GM18505 (cell line): ENCODE results near the gene DPYD.
A peak's percentile ranks its signal among the peaks of the same experiment; 100 is the strongest.

Experiments used
- ATAC-seq: cut with Tn5 transposase; IDR thresholded peaks from one replicate; pipeline ENCODE4 v1.9.1; 2021; ENCODE audit not compliant: unreplicated experiment
- POLR2A ChIP-seq: IDR thresholded peaks from 4 replicates; pipeline ENCODE4 v1.6.1; 2011; ENCODE audit warnings: borderline replicate concordance; ENCODE audit not compliant: insufficient read depth, insufficient read length; ENCODE audit errors: extremely low read depth

Gene DPYD

GRCh38 chr1:97844552-97845089, 76.2 kb downstream of the DPYD start:
- TF ChIP-seq POLR2A, result no peak
- ATAC-seq, result no peak

- ATAC-seq, result no peak
- TF ChIP-seq POLR2A, result no peak
Observed at GRCh38 chr1:97841338-97841737, 79.5 kb downstream of the DPYD start.

- no peak for ATAC-seq
- TF ChIP-seq POLR2A, result no peak
Observed at GRCh38 chr1:97837161-97837560, 83.7 kb downstream of the DPYD start.

- ATAC-seq, result no peak
- no peak for TF ChIP-seq POLR2A
Observed at GRCh38 chr1:97834899-97835298, 85.9 kb downstream of the DPYD start.

GRCh38 chr1:97833881-97834280, 87.0 kb downstream of the DPYD start:
- no peak for ATAC-seq
- no peak for TF ChIP-seq POLR2A

GRCh38 chr1:97832481-97832880, 88.4 kb downstream of the DPYD start:
- no peak for TF ChIP-seq POLR2A
- ATAC-seq, result no peak

GRCh38 chr1:97827887-97828286, 92.9 kb downstream of the DPYD start:
- ATAC-seq, result peak; percentile 71
- TF ChIP-seq POLR2A, result no peak

GRCh38 chr1:97826820-97827219, 94.0 kb downstream of the DPYD start:
- no peak for ATAC-seq
- no peak for TF ChIP-seq POLR2A

GRCh38 chr1:97824624-97825023, 96.2 kb downstream of the DPYD start:
- no peak for TF ChIP-seq POLR2A
- no peak for ATAC-seq

- no peak for ATAC-seq
Observed at GRCh38 chr1:97824200-97824599, 96.6 kb downstream of the DPYD start.

GRCh38 chr1:97820470-97821188, 100.2 kb downstream of the DPYD start:
- ATAC-seq, result no peak
- no peak for TF ChIP-seq POLR2A

More at GRCh38 chr1:97824200-97824599, 96.6 kb downstream of the DPYD start:
- TF ChIP-seq POLR2A, result no peak

- no peak for ATAC-seq
- TF ChIP-seq POLR2A, result no peak
Observed at GRCh38 chr1:97816927-97817326, 103.9 kb downstream of the DPYD start.

- no peak for ATAC-seq
- TF ChIP-seq POLR2A, result no peak
Observed at GRCh38 chr1:97814804-97815203, 106.0 kb downstream of the DPYD start.

- ATAC-seq, result no peak
- no peak for TF ChIP-seq POLR2A
Observed at GRCh38 chr1:97814121-97814520, 106.7 kb downstream of the DPYD start.
